Pancreas (tissue), 10 donors: ENCODE results near the gene ZSWIM1. TPM values are rescaled to one million over a fixed set of nuclear protein-coding genes. Genes with fewer than 3 reads are reported as not detected.

Experiments used
- ATAC-seq, 4 donors: fragments of 200-7000 bp; cut with Tn5 transposase; one replicate each; pipeline versions ENCODE4 v1.8.0 to v1.9.1; 2020; ENCODE audit warnings: mild to moderate bottlenecking in 4 of 4, moderate library complexity in 4 of 4
- DNase-seq, 6 donors: peaks; one replicate each; pipeline ENCODE4 v3.0.0-alpha.2; 2020
- FAIRE-seq: peaks from 2 replicates; lab custom pipeline; 2012; peaks lifted over from hg19 to GRCh38; lab: Jason Lieb, UNC
- H3K27ac ChIP-seq, 4 donors: fragments of 200-600 bp; sonication (generic); 1 replicate in 3 of 4; 2 replicates in 1 of 4; pipeline versions ENCODE4 v1.5.0 to v1.8.0; 2020
- H3K27me3 ChIP-seq, 4 donors: fragments of 200-600 bp; one replicate each; pipeline ENCODE4 v1.8.0; 2021
- H3K36me3 ChIP-seq, 3 donors: fragments of 200-600 bp; sonication (generic) in 1 of 3; one replicate each; pipeline versions ENCODE4 v1.5.0 to v1.8.0; 2020 to 2021
- H3K4me1 ChIP-seq, 3 donors: fragments of 200-600 bp; one replicate each; pipeline ENCODE4 v1.8.0; 2021
- H3K4me3 ChIP-seq, 4 donors: fragments of 200-600 bp; sonication (generic) in 2 of 4; one replicate each; pipeline versions ENCODE4 v1.5.0 to v1.8.0; 2020 to 2021
- H3K9me3 ChIP-seq, 4 donors: fragments of 200-600 bp; one replicate each; pipeline ENCODE4 v1.8.0; 2021
- CTCF ChIP-seq, 4 donors: fragments of 200-600 bp; sonication (generic) in 3 of 4; IDR thresholded peaks; one replicate each; pipeline versions ENCODE4 v1.5.0 to v1.8.0; 2021; ENCODE audit warnings: antibody characterized with exemption in 4 of 4
- WGBS, 2 donors: extraction: QIAGEN DNeasy Blood & Tissue Kit; methylation state at CpG; one replicate each; pipeline ENCODE4 v1.1.7; 2013; 5-methylcytosine and 5-hydroxymethylcytosine counted together
- intact Hi-C, 3 donors: fragments of 100-400 bp; cut with DNase I; formaldehyde crosslinking; loops; one replicate each; pipeline versions ENCODE4 v1.11.1 to v1.14.2; 2022
- polyA plus RNA-seq, 2 donors: library from polyadenylated mRNA; stranded (reverse); fragments of 200-250 nt; gene quantifications; one replicate each; pipeline ENCODE4 v1.2.3, GENCODE V29; 2013
- total RNA-seq, 6 donors: library from RNA; stranded (reverse); fragmentation: NEBNext Ultra II Directional in 4 of 6; extraction: Animal tissue kit (Norgen Biotek cat#: 25700) in 4 of 6; gene quantifications; one replicate each; pipeline versions ENCODE4 v1.2.1 to v1.2.4, GENCODE V29; 2021 to 2023
- donor health status: healthy with polysubstance abuse.
- donor health status: DM: no; HTN: no; CAD: no; lungs with moderate emphysema.
- donor health status: DM: no; HTN: no; CAD: no.
- donor health status: control.
- donor health status: control.
- donor health status: Bipolar disorder and iron deficiency.
- donor health status: DM: yes; HTN: yes; CAD: no.
- donor health status: DM: no; HTN: no; CAD: no.
- donor health status: DM: no; HTN: no; CAD: no.
- donor health status: DM: yes; HTN: yes; CAD: no.

The ZSWIM1 gene
- total and polyA plus RNA-seq, 8 donors, result 2.4 to 6.0 (median 3.3) TPM

- 82 to 84% methylated on average over 5 of the region's 5 CpGs for WGBS, 2 donors
- peak in 2 of 4 donors; percentile 15 to 21 for ATAC-seq
- Histone ChIP-seq H3K4me3 (no peak overlapping the region), H3K36me3 (no peaks in the 10 kb centered on the region), H3K27ac (peak overlapping the region in 2 of 4 donors; percentile 28 to 34), H3K27me3 (no peaks in the 10 kb centered on the region), H3K4me1 (peaks cover 0 to 3% (median 0%) of the 10 kb centered on the region in 3 donors), H3K9me3 (no peaks in the 10 kb centered on the region)
- FAIRE-seq, result no peak
- peak in 1 of 6 donors; percentile 24 for DNase-seq
- no peak for TF ChIP-seq CTCF (IDR thresholded peaks at IDR 0.05)
- intact Hi-C loops, result no loop called here
These were observed 36.7 kb downstream of the ZSWIM1 start for GRCh38 chr20:45917790-45918141.

GRCh38 chr20:45918182-45918737 lies 37.2 kb downstream of the ZSWIM1 start:
- Histone ChIP-seq H3K4me3 (no peak overlapping the region), H3K27ac (peak overlapping the region in 2 of 4 donors; percentile 28 to 34), H3K9me3 (no peaks in the 10 kb centered on the region), H3K36me3 (no peaks in the 10 kb centered on the region), H3K27me3 (no peaks in the 10 kb centered on the region), H3K4me1 (peaks cover 0 to 3% (median 0%) of the 10 kb centered on the region in 3 donors)
- ATAC-seq (peak in 3 of 4 donors; percentile 13 to 50 (median 31)), FAIRE-seq (no peak), DNase-seq (peak in 1 of 6 donors; percentile 15)
- WGBS, 2 donors, result 80 to 82% methylated on average over 5 of the region's 5 CpGs
- intact Hi-C loops, result no loop called here
- TF ChIP-seq CTCF (IDR thresholded peaks at IDR 0.05), result no peak

DNA sequence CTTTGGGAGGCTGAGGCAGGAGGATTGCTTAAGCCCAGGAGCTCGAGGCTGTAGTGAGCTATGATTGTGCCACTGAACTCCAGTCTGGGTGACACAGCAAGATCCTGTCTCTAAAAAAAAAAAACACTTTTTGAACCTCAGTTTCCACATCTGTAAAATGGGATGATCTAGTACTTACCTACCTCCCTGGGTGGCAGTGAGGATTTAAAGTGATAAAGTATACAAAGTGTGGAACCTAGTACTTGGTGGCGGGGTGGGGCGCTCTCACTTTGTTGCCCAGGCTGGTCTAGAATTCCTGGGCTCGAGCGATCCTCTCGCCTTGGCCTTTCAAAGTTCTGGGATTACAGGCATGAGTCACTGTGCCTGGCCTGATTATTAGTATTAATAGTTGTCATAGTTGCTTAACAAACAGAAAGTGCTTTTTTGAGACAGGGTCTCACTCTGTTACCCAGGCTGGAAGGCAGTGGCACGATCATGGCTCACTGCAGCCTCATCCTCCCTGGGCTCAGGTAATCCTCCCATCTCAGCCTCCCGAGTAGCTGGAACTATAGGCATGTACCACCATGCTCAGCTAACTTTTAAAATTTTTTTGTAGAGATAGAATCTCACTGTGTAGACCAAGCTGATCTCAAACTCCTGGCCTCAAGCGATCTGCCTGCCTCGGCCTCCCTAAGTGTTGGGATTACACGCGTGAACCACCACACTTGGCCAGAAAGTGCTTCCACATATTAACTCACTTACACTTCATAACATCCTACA lies 37.9 kb downstream of the ZSWIM1 start:
- no peak for TF ChIP-seq CTCF (IDR thresholded peaks at IDR 0.05)
- FAIRE-seq (no peak), ATAC-seq (no peak), DNase-seq (peak in 1 of 6 donors; percentile 1)
- Histone ChIP-seq H3K4me1 (peaks cover 0 to 2% (median 0%) of the 10 kb centered on the region in 3 donors), H3K27ac (peak overlapping the region in 2 of 4 donors; percentile 28 to 34), H3K36me3 (no peaks in the 10 kb centered on the region), H3K4me3 (no peak overlapping the region), H3K9me3 (no peaks in the 10 kb centered on the region), H3K27me3 (no peaks in the 10 kb centered on the region)
- intact Hi-C loops, result no loop called here
- WGBS, 2 donors, result 87 to 93% methylated on average over 12 of the region's 12 CpGs

- FAIRE-seq, result no peak
- no peaks in the 10 kb centered on the region for H3K27me3 ChIP-seq
- H3K27ac ChIP-seq, result peak overlapping the region in 1 of 4 donors; percentile 22
- peak in 3 of 4 donors; percentile 44 to 59 (median 50) for ATAC-seq
- intact Hi-C loops, result no loop called here
- DNase-seq, result peak in 2 of 6 donors; percentile 36 to 45
- no peaks in the 10 kb centered on the region for H3K36me3 ChIP-seq
- H3K4me3 ChIP-seq, result no peak overlapping the region
- 34 to 43% methylated on average over 11 of the region's 11 CpGs for WGBS, 2 donors
- TF ChIP-seq CTCF (IDR thresholded peaks at IDR 0.05), result no peak
- H3K4me1 ChIP-seq, result no peaks in the 10 kb centered on the region
- no peaks in the 10 kb centered on the region for H3K9me3 ChIP-seq
These were observed 38.7 kb downstream of the ZSWIM1 start for GRCh38 chr20:45919542-45920399.
